Measurements from ENCODE around the gene SNX11.

Gene SNX11

GRCh38 chr17:48100591-48101011 is 7.0 kb upstream of the SNX11 start:
- DNase-seq = no peak

- DNase-seq = peak; percentile 95
These were observed 6.4 kb upstream of the SNX11 start, which contains the start of gene CBX1 for GRCh38 chr17:48101012-48101720. TSS of gene CBX1 (minus strand) at chr17:48101478. CDS start at chr17:48077004, 24,474 bp downstream.

GRCh38 chr17:48102043-48102750 is 5.4 kb upstream of the SNX11 start:
- no peak for DNase-seq

GRCh38 chr17:48102798-48103715 is 4.5 kb upstream of the SNX11 start:
- DNase-seq = peak; percentile 56

GRCh38 chr17:48104440-48104839 is 3.1 kb upstream of the SNX11 start:
- DNase-seq = no peak

GRCh38 chr17:48106802-48107136 is 797 bp upstream of the SNX11 start:
- DNase-seq = no peak

GRCh38 chr17:48110761-48111160 is 3.2 kb downstream of the SNX11 start:
- DNase-seq = no peak

GRCh38 chr17:48111937-48112241 is 4.3 kb downstream of the SNX11 start:
- DNase-seq = no peak

- peak; percentile 57 for DNase-seq
These were observed 5.7 kb downstream of the SNX11 start for GRCh38 chr17:48113201-48113676.

GRCh38 chr17:48121923-48122664 is 14.5 kb downstream of the SNX11 start:
- no peak for DNase-seq

- no peak for DNase-seq
These were observed 15.1 kb downstream of the SNX11 start for GRCh38 chr17:48122665-48123045.

- no peak for DNase-seq
These were observed 15.5 kb downstream of the SNX11 start for GRCh38 chr17:48123111-48123510.

- DNase-seq = no peak
These were observed 16.3 kb downstream of the SNX11 start for GRCh38 chr17:48123776-48124388.

GRCh38 chr17:48125829-48126531 is 18.4 kb downstream of the SNX11 start:
- DNase-seq = no peak

GRCh38 chr17:48126532-48126850 is 18.9 kb downstream of the SNX11 start:
- DNase-seq = no peak

- DNase-seq = no peak
These were observed 19.9 kb downstream of the SNX11 start for GRCh38 chr17:48127371-48128051.

GRCh38 chr17:48128400-48128799 is 20.8 kb downstream of the SNX11 start:
- no peak for DNase-seq

- DNase-seq = no peak
These were observed 22.4 kb downstream of the SNX11 start for GRCh38 chr17:48129981-48130380.

- DNase-seq = peak; percentile 69
These were observed 23.8 kb downstream of the SNX11 start for GRCh38 chr17:48131216-48131824.

GRCh38 chr17:48132385-48132784 is 24.8 kb downstream of the SNX11 start:
- DNase-seq = no peak
